ENCODE measurements around the gene FAIM2.

Gene FAIM2

GRCh38 chr12:49945394-49946080 lies 41.8 kb upstream of the FAIM2 start (continued):
- no peak for TF ChIP-seq SALL2 (tag by site-specific recombination; IDR thresholded peaks at IDR 0.05; ENCODE audit: borderline replicate concordance)
- no peak for TF ChIP-seq ZNF148 (tag by site-specific recombination; IDR thresholded peaks at IDR 0.05; ENCODE audit: borderline replicate concordance)
- TF ChIP-seq ZSCAN30 (tag by site-specific recombination; IDR thresholded peaks at IDR 0.05): 0 out of 2 replicates have a peak, but pooled peaks have one; percentile 26
- no peak for TF ChIP-seq MEIS1 (CRISPR knock-in tag; IDR thresholded peaks at IDR 0.05; ENCODE audit: borderline replicate concordance)
- no peak for TF ChIP-seq ZNF513 (tag by site-specific recombination; IDR thresholded peaks at IDR 0.05)
- no peak for TF ChIP-seq ZBTB49 (tag by site-specific recombination; IDR thresholded peaks at IDR 0.05; ENCODE audit: low read depth)
- no peak for TF ChIP-seq ZSCAN18 (tag by site-specific recombination; IDR thresholded peaks at IDR 0.05)
- TF ChIP-seq ZNF555 (tag by site-specific recombination; conservative IDR thresholded peaks at IDR 0.05): no peak
- no peak for TF ChIP-seq FEZF1 (tag by site-specific recombination; IDR thresholded peaks at IDR 0.05)
- TF ChIP-seq ZNF610 (tag by site-specific recombination; IDR thresholded peaks at IDR 0.05; ENCODE audit: borderline replicate concordance): no peak
- TF ChIP-seq ZNF169 (tag by site-specific recombination; IDR thresholded peaks at IDR 0.05): no peak
- TF ChIP-seq YY1 (tag by site-specific recombination; IDR thresholded peaks at IDR 0.05): no peak
- no peak for TF ChIP-seq ZNF658 (tag by site-specific recombination; IDR thresholded peaks at IDR 0.05)
- peak; percentile 45 for TF ChIP-seq ZBTB21 (tag by site-specific recombination; IDR thresholded peaks at IDR 0.05)
- no peak for TF ChIP-seq ZBTB11 (tag by site-specific recombination; conservative IDR thresholded peaks at IDR 0.05; ENCODE audit: low read depth)
- TF ChIP-seq ZNF18 (tag by site-specific recombination; IDR thresholded peaks at IDR 0.05): no peak
- TF ChIP-seq KLF8 (tag by site-specific recombination; IDR thresholded peaks at IDR 0.05): peak; percentile 57; the same call in 1 of the 2 replicates
- no peak for TF ChIP-seq ZNF473 (tag by site-specific recombination; IDR thresholded peaks at IDR 0.05)
- no peak for TF ChIP-seq ZNF624 (tag by site-specific recombination; IDR thresholded peaks at IDR 0.05)
- no peak for TF ChIP-seq ZNF391 (tag by site-specific recombination; IDR thresholded peaks at IDR 0.05; ENCODE audit: borderline replicate concordance, low read depth)
- peak; percentile 44; the same call in 1 of the 2 replicates for TF ChIP-seq PRDM10 (tag by site-specific recombination; IDR thresholded peaks at IDR 0.05)
- peak; percentile 30; the same call in 1 of the 2 replicates for TF ChIP-seq WT1 (tag by site-specific recombination; IDR thresholded peaks at IDR 0.05)

All from HEK293 (cell line).